ENCODE measurements around the gene KRTCAP2.
"Not testable (repeated sequence)": the region's sequence is repeated elsewhere in the genome, so short reads cannot be mapped to it uniquely, and the experiment has no call there.

The KRTCAP2 gene

DNA sequence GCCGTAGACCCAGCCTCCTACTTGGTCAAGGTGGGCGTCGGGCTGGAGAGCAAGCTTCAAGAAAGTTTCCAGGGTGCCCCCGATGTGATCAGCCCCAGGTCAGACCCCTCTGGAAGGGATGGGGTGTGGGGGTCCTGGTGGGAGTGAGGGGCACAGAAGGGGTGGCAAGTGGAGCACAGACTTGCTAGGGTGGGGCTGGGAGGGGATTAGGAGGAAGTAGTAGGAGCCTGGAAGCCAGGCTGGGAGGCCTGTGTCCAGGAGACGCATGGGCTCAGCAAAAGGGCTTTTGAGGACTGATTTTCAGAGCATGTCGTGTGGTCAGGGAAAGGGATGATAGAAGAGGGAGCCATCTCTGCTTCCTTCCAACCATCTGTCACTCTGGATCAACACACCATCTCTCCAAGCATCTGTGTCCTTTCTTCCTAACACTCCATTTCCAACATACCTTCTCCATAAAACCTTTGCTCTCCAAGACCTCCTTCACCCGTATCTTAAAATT lies 9.0 kb upstream of the KRTCAP2 start:
- no peak for DNase-seq

DNA sequence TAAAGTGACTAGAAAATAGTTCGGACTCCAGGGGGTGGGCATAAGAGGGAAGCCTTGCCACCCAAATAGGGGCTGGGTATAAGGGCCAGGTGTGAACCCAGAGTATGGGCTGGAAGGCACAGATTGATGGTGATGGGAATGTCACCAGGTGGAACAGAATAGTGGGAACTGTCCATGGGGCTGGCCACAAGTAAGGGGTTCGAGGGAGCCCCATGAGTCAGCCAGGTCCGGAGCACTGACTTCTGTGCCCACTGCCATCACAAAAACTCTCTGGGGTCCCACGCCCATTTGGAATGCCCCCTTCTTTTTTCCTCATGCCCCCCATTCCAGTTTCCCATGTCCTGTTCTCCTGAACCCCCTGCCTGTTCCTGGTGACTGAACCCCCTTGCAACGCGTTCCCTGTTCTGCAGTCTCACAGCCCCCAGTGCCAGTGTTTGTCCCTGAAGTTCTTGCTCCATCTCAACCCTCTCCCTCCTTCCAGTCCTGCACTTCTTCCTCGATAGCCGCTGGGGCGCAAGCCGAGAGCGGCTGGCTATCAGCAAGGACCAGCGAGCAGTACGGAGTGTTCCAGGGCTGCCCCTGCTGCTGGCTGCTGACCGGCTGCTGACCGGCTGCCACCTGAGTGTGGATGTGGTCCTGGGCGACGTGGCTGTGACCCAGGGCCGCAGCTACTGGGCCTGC lies 8.4 kb upstream of the KRTCAP2 start:
- no peak for DNase-seq

GRCh38 chr1:155179112-155180031 lies 6.3 kb upstream of the KRTCAP2 start:
- DNase-seq = peak; percentile 31

DNA sequence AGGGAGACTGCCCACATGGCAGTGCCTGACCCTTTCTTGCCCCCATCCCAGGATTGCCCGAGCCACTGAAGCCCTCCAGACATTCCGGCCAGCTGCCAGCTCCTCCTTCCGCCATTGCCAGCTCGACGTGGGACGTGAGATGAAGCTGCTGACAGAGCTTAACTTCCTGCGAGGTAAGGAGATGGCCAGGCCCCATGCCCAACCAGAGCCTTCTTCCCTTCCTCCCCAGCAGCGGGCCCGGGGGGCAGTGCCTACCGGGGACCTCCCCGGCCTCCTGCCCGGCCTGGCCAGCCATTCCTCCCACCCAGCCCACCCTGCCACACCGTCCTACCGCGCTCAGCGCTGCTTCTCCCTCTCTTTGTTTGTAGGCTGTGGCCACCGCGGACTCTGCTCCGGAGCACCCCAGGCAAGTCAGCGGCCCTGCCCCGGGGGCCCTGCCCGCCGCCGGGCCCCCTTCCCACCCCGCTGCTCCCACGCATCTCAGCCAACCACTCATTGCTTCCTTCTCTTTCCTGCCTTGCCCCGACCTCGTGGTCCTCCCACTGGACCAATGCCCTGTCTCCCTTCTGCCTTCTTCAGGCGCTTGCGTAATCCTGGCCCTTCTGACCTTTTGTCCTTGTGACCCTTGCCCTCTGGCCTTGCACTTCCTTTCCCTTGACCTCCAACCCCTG lies 5.5 kb upstream of the KRTCAP2 start:
- peak; percentile 18 for DNase-seq

GRCh38 chr1:155177918-155178281 lies 4.8 kb upstream of the KRTCAP2 start:
- DNase-seq = no peak

DNA sequence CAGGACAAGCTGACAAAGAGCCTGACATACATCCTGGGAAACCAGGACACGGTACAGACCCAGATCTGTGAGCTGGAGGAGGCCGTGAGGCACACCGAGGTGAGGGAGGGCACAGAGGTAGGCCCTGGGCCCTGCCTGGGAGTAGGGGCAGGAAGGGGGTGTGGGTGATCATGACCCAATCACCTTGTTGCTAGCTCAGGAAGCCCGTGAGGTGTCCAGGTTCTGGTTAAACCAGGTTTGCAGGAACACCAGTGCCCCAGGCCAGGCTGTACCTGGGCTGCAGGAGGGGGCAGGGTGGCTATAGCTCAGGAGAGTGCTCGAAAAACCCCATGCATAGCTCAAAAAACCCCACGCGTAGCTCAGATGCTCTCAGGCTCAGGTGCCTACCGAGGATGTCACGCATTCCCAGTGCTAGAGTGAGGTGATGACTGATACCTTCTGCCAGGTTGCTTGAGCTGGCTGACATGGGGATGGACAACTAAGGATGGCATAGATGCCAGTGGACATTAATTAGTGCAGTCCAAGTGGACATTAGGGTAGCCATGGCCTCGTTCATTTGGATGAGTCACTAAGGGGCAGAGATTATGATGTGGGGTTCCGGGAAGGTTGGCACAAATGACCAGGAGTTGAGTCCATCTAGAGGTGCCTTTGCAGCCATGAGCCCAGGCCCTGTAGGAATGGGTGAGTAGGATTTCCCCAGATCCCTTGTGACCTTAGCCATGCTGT lies 4.3 kb upstream of the KRTCAP2 start:
- peak; percentile 24 for DNase-seq

DNA sequence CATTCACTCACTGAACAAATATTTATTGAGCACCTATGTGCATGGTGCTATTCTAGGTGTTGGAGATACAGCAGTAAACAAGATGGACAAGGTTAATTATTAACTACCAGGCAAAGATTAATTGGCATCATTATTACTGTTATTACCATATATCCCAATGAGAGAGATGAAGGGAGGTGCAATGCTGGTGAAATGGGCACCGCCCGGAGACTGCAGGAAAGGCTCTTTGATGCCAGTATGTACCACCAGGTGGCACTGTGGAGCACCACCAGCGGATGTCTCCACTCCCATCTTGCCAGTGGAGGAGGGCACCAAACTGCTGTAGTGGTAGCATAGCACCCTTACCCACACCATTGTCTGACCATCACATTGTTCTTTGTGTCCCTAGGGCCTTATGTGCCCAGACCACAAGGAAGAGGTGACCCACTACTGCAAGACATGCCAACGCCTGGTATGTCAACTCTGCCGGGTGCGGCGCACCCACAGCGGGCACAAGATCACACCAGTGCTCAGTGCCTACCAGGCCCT lies 3.5 kb upstream of the KRTCAP2 start:
- DNase-seq = peak; percentile 99

GRCh38 chr1:155175927-155176371 lies 2.8 kb upstream of the KRTCAP2 start:
- peak; percentile 79 for DNase-seq

DNA sequence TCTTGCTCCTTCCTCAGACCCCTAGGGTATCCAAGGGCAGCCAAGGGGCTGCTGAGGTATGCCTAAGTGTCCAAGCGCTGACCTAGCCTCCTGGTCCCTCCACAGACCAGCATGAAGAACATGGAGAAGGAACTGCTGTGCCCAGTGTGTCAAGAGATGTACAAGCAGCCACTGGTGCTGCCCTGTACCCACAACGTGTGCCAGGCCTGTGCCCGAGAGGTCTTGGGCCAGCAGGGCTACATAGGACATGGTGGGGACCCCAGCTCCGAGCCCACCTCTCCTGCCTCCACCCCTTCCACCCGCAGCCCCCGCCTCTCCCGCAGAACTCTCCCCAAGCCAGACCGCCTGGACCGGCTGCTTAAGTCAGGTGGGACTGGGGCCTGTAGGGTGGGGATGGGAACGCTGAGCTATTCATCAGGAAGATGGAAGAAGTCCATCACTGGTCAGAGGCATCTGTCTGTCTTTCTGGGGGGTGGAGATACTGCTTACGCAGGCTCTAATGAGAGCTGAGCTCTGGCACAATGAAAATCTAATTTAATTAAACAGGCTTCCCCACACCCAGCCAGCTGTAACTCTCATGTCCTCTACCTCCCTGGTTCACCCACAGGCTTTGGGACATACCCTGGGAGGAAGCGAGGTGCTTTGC lies 2.3 kb upstream of the KRTCAP2 start:
- DNase-seq = no peak

DNA sequence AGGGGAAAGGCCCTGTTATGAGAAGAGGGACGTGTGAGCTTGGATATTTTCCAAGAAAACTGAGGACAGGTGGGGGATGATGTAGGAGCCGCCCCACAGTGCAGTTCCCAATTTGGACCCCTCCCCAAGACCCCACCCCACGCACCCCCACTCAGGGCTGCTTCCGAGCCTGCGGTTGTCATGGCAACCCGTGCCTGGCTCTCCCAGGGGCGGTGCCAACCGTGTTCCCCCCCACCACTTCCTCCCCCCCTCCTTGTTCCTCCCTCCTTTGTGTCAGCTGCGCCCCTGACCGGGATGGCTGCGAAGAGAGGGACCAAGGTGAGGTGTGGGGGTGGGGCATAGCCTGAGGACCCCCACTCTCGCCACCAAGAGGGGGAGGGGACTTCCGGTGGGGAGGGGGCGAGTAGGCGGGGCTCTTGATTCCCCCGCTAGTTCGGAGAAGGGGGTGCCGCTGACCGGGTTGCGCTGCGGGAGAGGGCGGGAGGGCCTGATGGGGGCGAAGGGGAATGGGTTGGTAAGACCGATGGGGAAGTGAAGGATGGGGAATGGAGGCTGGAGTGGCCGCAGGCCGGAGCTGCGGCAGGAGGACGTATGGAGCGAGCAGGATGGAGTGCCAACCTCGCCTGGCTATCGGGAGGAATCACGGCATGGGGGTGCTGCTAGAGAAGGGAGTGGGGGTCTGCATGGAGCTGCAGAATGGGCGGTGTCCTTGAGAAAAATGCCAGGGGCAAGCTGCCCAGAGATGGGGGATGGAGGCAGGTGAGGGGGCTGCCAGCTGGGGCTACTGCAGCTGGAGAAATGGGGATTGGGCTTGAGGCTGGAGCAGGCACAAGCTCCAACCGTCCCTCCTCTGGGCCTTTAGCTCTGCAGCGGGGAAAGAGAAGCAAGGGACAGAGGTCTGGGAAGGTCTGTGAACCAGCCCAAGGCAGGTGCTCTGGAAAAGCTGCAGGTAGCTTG lies 1.5 kb upstream of the KRTCAP2 start:
- DNase-seq = peak; percentile 55

GRCh38 chr1:155173478-155174323 lies 597 bp upstream of the KRTCAP2 start, which contains the start of gene TRIM46:
TRIM46 (plus strand) TSS chr1:155173849; CDS start chr1:155173967, 118 bp downstream.
- peak; percentile 69 for DNase-seq

GRCh38 chr1:155171836-155172731 lies 1.0 kb downstream of the KRTCAP2 start:
- no peak for DNase-seq

DNA sequence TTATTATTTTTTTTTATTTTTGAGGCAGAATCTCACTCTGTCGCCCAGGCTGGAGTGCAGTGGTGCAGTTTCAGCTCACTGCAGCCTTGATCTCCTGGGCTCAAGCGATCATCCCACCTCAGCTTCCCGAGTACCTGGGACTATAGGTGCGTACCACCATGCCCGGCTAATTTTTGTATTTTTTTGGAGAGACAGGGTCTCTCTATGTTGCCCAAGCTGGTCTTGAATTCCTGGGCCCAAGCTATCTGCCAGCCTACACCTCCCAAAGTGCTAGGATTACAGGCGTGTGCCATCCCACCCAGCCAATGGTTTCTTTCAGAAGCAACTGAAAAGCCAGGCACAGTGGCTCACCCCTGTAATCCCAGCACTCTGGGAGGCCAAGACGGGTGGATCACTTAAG lies 2.3 kb downstream of the KRTCAP2 start:
- no peak for DNase-seq

- no peak for DNase-seq
Observed at GRCh38 chr1:155170101-155170785, 2.9 kb downstream of the KRTCAP2 start.

DNA sequence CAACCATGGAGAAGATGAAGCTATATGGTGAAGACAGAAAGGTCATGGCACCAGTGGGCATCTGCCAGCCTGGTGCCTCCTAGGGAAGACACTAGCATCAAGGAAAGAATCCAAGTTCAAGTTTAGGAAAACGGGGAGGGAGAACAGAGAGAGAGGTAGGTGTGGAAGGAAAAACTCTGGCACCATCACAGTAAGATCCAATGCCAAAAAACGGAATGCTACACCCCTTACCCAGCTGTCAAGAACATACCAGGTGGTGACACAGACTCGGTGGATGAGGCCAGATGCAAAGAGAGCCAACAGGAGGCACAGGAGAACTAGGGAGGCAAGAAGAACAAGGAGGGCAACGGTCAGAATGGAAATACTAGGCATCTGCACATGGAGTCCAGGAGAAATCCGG lies 3.6 kb downstream of the KRTCAP2 start:
- DNase-seq = no peak

DNA sequence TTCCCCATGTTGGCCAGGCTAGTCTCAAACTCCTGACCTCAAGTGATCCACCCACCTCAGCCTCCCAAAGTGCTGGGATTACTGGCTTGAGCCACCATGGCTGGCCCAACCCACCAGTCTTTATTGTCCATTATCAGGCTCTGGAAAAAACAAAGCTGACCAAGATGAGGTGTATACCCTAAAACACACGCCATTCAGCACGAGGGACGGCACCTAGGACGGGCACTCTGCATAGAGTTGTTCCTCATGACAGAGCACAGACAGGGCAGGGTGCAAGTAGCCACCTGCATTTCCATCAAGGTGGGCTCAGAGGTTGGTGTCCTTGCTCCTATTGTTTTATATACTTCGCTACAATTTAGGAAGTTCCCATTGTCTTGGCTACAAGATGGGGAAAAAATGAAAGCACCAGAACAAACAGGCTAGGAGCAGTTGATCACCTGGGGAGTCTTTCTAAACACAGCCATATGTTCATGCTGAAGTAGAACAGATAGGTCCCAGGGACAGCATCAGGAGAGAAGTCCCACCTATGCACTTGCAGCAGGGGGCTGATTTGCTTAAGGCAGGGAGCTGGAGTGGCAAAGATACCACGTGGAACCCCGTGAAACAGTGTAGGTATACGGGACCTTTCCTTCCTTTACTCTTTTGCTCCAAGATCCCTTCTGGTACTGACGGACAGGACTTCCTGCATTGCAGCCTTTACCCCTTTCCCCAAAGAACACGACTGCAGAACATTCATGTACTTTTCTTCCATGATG lies 4.5 kb downstream of the KRTCAP2 start:
- no peak for DNase-seq

DNA sequence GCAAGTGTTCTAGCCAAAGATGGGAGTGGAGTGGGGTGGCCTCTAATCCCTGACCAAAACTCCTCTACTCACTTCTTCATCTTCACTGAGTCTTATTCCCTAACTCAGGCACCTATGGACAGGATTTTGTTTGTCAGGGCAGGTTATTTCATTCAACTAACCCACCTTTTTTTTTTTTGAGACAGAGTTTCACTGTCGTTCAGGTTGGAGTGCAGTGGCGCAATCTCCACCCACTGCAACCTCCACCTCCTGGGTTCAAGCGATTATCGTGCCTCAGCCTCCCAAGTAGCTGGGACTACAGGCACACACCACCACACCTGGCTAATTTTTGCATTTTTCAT lies 5.0 kb downstream of the KRTCAP2 start:
- not testable (repeated sequence) for DNase-seq

Data from 8988T (cell line).